A673 (cell line): ENCODE results near the gene DNAH8.

ENCODE experiments used
- EZH2 ChIP-seq: fragments of 200-600 bp; sonication (generic); IDR thresholded peaks from 2 replicates; pipeline ENCODE4 v1.6.1; 2017; ENCODE audit warnings: borderline replicate concordance, low read depth, mild to moderate bottlenecking, mixed read lengths, antibody characterized with exemption, low read length; ENCODE audit not compliant: poor library complexity, severe bottlenecking
- TF ChIP-seq, protein P1 (sequence below): fragments of 300-800, 200-600 bp; sonication (generic); conservative IDR thresholded peaks from 2 replicates; pipeline ENCODE4 v1.5.1; 2017; ENCODE audit warnings: low read depth, mild to moderate bottlenecking, antibody characterized with exemption, low read length, moderate library complexity, mixed read lengths

DNA sequence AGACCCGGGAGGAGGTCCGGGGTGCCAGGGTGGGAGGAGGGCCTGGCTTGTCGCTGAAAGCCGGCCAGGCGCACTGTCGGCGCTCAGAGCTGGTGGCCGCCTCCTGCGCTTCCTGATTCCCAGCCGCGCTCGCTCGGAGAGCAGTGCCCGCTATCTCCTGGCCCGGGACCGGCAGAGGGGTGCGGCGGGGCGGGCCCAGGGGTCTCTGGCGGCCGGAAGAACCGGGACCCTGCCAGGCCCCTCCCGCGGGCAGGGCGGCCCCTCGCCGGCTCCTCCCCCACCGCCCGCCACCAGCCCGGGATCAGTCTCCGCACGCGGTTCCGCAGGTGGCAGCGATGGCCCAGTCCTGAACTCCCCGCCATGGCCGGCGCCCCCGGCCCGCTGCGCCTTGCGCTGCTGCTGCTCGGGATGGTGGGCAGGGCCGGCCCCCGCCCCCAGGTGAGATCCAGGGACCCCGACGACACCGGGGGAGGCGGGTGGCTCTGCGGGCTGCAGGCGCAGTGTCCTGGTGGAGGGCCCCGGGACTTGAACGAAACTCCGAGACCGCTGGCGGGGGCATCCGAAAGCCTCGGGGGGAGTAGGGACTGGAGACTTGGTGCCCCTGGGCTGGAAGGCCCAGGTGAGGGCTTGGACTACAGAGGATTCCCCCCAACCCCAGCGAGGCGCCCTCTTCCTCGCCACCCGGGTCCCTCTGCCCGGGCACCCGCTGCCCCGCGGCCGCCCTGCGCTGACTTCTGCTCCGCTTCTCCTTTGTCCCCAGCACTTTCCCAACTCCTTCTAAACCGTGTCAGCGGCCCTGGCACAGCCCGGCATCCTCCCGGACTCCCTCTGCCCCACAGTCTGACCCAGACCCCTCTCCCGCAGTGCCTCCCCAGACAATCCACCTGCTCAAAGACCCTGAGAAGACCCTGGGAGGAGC, 333.6 kb downstream of the DNAH8 start, which contains the start of gene GLP1R:
- TF ChIP-seq, protein P1, sequence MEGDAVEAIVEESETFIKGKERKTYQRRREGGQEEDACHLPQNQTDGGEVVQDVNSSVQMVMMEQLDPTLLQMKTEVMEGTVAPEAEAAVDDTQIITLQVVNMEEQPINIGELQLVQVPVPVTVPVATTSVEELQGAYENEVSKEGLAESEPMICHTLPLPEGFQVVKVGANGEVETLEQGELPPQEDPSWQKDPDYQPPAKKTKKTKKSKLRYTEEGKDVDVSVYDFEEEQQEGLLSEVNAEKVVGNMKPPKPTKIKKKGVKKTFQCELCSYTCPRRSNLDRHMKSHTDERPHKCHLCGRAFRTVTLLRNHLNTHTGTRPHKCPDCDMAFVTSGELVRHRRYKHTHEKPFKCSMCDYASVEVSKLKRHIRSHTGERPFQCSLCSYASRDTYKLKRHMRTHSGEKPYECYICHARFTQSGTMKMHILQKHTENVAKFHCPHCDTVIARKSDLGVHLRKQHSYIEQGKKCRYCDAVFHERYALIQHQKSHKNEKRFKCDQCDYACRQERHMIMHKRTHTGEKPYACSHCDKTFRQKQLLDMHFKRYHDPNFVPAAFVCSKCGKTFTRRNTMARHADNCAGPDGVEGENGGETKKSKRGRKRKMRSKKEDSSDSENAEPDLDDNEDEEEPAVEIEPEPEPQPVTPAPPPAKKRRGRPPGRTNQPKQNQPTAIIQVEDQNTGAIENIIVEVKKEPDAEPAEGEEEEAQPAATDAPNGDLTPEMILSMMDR, result no peak
- TF ChIP-seq EZH2, result peak; percentile 84
